GM23338 (cell line): ENCODE results near the gene IKBKG. TPM values are rescaled to one million over a fixed set of nuclear protein-coding genes. Genes with fewer than 3 reads are reported as not detected.

Source experiments
- ATAC-seq: fragments of 200-7000 bp; cut with Tn5 transposase; 3 replicates; pipeline ENCODE4 v1.9.1; 2020
- DNase-seq: peaks from one replicate; pipeline ENCODE4 v3.0.0-alpha.2; 2015; ENCODE audit warnings: low spot score
- H2AFZ ChIP-seq: fragments of 200-600 bp; sonication (generic); 2 replicates; pipeline ENCODE4 v1.8.0; 2016; ENCODE audit warnings: antibody characterized with exemption, mild to moderate bottlenecking, moderate library complexity
- H3F3A ChIP-seq: fragments of 200-600 bp; sonication (generic); replicated peaks from 2 replicates; pipeline ENCODE4 v1.8.0; 2017; ENCODE audit warnings: antibody characterized with exemption, mixed run types, low read depth
- H3K27ac ChIP-seq: fragments of 200-600 bp; sonication (generic); 2 replicates; pipeline ENCODE4 v1.6.1; 2016; ENCODE audit warnings: low read depth
- H3K27me3 ChIP-seq: fragments of 200-600 bp; sonication (generic); 2 replicates; pipeline ENCODE4 v1.8.0; 2016; ENCODE audit warnings: mild to moderate bottlenecking, mixed run types, moderate library complexity; ENCODE audit not compliant: insufficient read depth
- H3K36me3 ChIP-seq: fragments of 200-600 bp; sonication (generic); 2 replicates; pipeline ENCODE4 v1.8.0; 2016; ENCODE audit warnings: mild to moderate bottlenecking; ENCODE audit not compliant: insufficient read depth
- H3K4me1 ChIP-seq: fragments of 200-600 bp; sonication (generic); 2 replicates; pipeline ENCODE4 v1.8.0; 2016; ENCODE audit warnings: mild to moderate bottlenecking, moderate library complexity; ENCODE audit not compliant: insufficient read depth
- H3K4me2 ChIP-seq: fragments of 200-600 bp; sonication (generic); 2 replicates; pipeline ENCODE4 v1.7.1; 2017; ENCODE audit warnings: mixed run types
- H3K4me3 ChIP-seq: fragments of 200-600 bp; sonication (generic); 2 replicates; pipeline ENCODE4 v1.6.1; 2016; ENCODE audit warnings: mixed run types
- H3K79me2 ChIP-seq: fragments of 200-600 bp; sonication (generic); replicated peaks from 2 replicates; pipeline ENCODE4 v1.8.0; 2017; ENCODE audit warnings: mild to moderate bottlenecking; ENCODE audit not compliant: insufficient read depth
- H3K9me2 ChIP-seq: fragments of 200-600 bp; sonication (generic); 2 replicates; pipeline ENCODE4 v1.8.0; 2017; ENCODE audit not compliant: insufficient read depth
- H4K20me1 ChIP-seq: fragments of 200-600 bp; sonication (generic); replicated peaks from 2 replicates; pipeline ENCODE4 v1.8.0; 2017; ENCODE audit warnings: mild to moderate bottlenecking; ENCODE audit not compliant: insufficient read depth
- H3K27ac Mint-ChIP-seq: 2 replicates; pipeline ENCODE4 v1.8.0; 2020; ENCODE audit warnings: inconsistent platforms, mild to moderate bottlenecking, moderate library complexity, mixed read lengths
- H3K27me3 Mint-ChIP-seq: 3 replicates; pipeline ENCODE4 v1.8.0; 2022; ENCODE audit warnings: low read depth, mild to moderate bottlenecking, moderate library complexity, mixed read lengths, inconsistent platforms; ENCODE audit not compliant: insufficient read depth, poor library complexity
- H3K36me3 Mint-ChIP-seq: 3 replicates; pipeline ENCODE4 v1.8.0; 2021; ENCODE audit warnings: low read depth, mild to moderate bottlenecking, inconsistent platforms, moderate library complexity, mixed read lengths
- H3K4me1 Mint-ChIP-seq: 3 replicates; pipeline ENCODE4 v1.8.0; 2020; ENCODE audit warnings: mild to moderate bottlenecking, inconsistent platforms, mixed read lengths
- H3K4me3 Mint-ChIP-seq: 3 replicates; pipeline ENCODE4 v1.8.0; 2021; ENCODE audit warnings: moderate library complexity, mild to moderate bottlenecking, inconsistent platforms, mixed read lengths
- H3K9me3 Mint-ChIP-seq: 3 replicates; pipeline ENCODE4 v1.8.0; 2020; ENCODE audit warnings: moderate library complexity, mild to moderate bottlenecking, inconsistent platforms, mixed read lengths
- CREB1 ChIP-seq: fragments of 250-450 bp; sonication (Bioruptor Pico); IDR thresholded peaks from 2 replicates; pipeline ENCODE4 v1.5.0; 2020; ENCODE audit warnings: low read depth, mild to moderate bottlenecking, moderate library complexity
- EZH2 ChIP-seq: fragments of 200-600 bp; sonication (generic); IDR thresholded peaks from one replicate; pipeline ENCODE4 v1.8.0; 2017; ENCODE audit warnings: antibody characterized with exemption, mild to moderate bottlenecking, low read depth; ENCODE audit not compliant: unreplicated experiment
- EZH2phosphoT487 ChIP-seq: fragments of 200-600 bp; sonication (generic); IDR thresholded peaks from one replicate; pipeline ENCODE4 v1.8.1; 2018; ENCODE audit warnings: antibody characterized with exemption; ENCODE audit not compliant: unreplicated experiment
- JUNB ChIP-seq: IDR thresholded peaks from one replicate; pipeline ENCODE4 v1.6.1; 2016; ENCODE audit warnings: antibody characterized with exemption; ENCODE audit not compliant: unreplicated experiment
- NANOG ChIP-seq: IDR thresholded peaks from 2 replicates; pipeline ENCODE4 v1.6.1; 2016; ENCODE audit warnings: antibody characterized with exemption, borderline replicate concordance
- POLR2AphosphoS5 ChIP-seq: IDR thresholded peaks from 2 replicates; pipeline ENCODE4 v1.6.1; 2016; ENCODE audit warnings: antibody characterized with exemption, low read depth
- REST ChIP-seq: IDR thresholded peaks from one replicate; pipeline ENCODE4 v1.6.1; 2018; ENCODE audit warnings: antibody characterized with exemption; ENCODE audit not compliant: unreplicated experiment
- STAT1 ChIP-seq: IDR thresholded peaks from one replicate; pipeline ENCODE4 v1.6.1; 2016; ENCODE audit warnings: antibody characterized with exemption; ENCODE audit not compliant: unreplicated experiment
- ZNF114 ChIP-seq: fragments of 250-450 bp; sonication (Bioruptor Pico); IDR thresholded peaks from 2 replicates; pipeline ENCODE4 v1.5.0; 2020; ENCODE audit warnings: mild to moderate bottlenecking, moderate library complexity
- ZNF331 ChIP-seq: fragments of 250-450 bp; sonication (Bioruptor Pico); IDR thresholded peaks from 2 replicates; pipeline ENCODE4 v1.5.0; 2020; ENCODE audit warnings: low read depth, mild to moderate bottlenecking, moderate library complexity
- polyA plus RNA-seq: library from polyadenylated mRNA; unstranded; fragments of >200 nt; fragmentation: Nextera tagmentation; extraction: Ambion mirVana; gene quantifications from 2 replicates; pipeline ENCODE4 v1.2.1, GENCODE V29; 2016
- total RNA-seq: library from RNA; depleted of rRNA; stranded (reverse); fragments of >200 nt; shearing (Covaris generic); gene quantifications from 2 replicates; pipeline ENCODE4 v1.2.3, GENCODE V29; 2014
- TF ChIP-seq, protein P1 (sequence below): fragments of 250-450 bp; sonication (Bioruptor Pico); IDR thresholded peaks from 2 replicates; pipeline ENCODE4 v1.5.0; 2020; ENCODE audit warnings: mild to moderate bottlenecking, moderate library complexity
- TF ChIP-seq, protein P2 (sequence below), 2 experiments: fragments of 200-600 bp in 1 of 2; sonication (generic) in 1 of 2; conservative IDR thresholded peaks; 2 replicates each; pipeline versions ENCODE4 v1.5.1 to v1.6.1; 2016 to 2017; ENCODE audit warnings: antibody characterized with exemption in 2 of 2, low read depth in 2 of 2, mild to moderate bottlenecking in 2 of 2, moderate library complexity in 1 of 2
- TF ChIP-seq, protein P3 (sequence below): IDR thresholded peaks from 2 replicates; pipeline ENCODE4 v1.6.1; 2016; ENCODE audit warnings: antibody characterized with exemption

IKBKG gene
- total and polyA plus RNA-seq, 2 experiments from 2014 or later: 11.5 to 14.9 TPM

GRCh38 chrX:154603438-154604430, 56.3 kb downstream of the IKBKG start:
- Mint-ChIP-seq H3K36me3 (no peaks in the 10 kb centered on the region), H3K4me3 (no peak overlapping the region), H3K27me3 (peaks cover 4% of the 10 kb centered on the region), H3K4me1 (peaks cover 19% of the 10 kb centered on the region; the same call in 2 of the 3 replicates), H3K27ac (no peak overlapping the region), H3K9me3 (no peaks in the 10 kb centered on the region)
- H3K36me3 ChIP-seq: no peaks in the 10 kb centered on the region
- no peaks in the 10 kb centered on the region for H3F3A ChIP-seq
- TF ChIP-seq, protein P1, sequence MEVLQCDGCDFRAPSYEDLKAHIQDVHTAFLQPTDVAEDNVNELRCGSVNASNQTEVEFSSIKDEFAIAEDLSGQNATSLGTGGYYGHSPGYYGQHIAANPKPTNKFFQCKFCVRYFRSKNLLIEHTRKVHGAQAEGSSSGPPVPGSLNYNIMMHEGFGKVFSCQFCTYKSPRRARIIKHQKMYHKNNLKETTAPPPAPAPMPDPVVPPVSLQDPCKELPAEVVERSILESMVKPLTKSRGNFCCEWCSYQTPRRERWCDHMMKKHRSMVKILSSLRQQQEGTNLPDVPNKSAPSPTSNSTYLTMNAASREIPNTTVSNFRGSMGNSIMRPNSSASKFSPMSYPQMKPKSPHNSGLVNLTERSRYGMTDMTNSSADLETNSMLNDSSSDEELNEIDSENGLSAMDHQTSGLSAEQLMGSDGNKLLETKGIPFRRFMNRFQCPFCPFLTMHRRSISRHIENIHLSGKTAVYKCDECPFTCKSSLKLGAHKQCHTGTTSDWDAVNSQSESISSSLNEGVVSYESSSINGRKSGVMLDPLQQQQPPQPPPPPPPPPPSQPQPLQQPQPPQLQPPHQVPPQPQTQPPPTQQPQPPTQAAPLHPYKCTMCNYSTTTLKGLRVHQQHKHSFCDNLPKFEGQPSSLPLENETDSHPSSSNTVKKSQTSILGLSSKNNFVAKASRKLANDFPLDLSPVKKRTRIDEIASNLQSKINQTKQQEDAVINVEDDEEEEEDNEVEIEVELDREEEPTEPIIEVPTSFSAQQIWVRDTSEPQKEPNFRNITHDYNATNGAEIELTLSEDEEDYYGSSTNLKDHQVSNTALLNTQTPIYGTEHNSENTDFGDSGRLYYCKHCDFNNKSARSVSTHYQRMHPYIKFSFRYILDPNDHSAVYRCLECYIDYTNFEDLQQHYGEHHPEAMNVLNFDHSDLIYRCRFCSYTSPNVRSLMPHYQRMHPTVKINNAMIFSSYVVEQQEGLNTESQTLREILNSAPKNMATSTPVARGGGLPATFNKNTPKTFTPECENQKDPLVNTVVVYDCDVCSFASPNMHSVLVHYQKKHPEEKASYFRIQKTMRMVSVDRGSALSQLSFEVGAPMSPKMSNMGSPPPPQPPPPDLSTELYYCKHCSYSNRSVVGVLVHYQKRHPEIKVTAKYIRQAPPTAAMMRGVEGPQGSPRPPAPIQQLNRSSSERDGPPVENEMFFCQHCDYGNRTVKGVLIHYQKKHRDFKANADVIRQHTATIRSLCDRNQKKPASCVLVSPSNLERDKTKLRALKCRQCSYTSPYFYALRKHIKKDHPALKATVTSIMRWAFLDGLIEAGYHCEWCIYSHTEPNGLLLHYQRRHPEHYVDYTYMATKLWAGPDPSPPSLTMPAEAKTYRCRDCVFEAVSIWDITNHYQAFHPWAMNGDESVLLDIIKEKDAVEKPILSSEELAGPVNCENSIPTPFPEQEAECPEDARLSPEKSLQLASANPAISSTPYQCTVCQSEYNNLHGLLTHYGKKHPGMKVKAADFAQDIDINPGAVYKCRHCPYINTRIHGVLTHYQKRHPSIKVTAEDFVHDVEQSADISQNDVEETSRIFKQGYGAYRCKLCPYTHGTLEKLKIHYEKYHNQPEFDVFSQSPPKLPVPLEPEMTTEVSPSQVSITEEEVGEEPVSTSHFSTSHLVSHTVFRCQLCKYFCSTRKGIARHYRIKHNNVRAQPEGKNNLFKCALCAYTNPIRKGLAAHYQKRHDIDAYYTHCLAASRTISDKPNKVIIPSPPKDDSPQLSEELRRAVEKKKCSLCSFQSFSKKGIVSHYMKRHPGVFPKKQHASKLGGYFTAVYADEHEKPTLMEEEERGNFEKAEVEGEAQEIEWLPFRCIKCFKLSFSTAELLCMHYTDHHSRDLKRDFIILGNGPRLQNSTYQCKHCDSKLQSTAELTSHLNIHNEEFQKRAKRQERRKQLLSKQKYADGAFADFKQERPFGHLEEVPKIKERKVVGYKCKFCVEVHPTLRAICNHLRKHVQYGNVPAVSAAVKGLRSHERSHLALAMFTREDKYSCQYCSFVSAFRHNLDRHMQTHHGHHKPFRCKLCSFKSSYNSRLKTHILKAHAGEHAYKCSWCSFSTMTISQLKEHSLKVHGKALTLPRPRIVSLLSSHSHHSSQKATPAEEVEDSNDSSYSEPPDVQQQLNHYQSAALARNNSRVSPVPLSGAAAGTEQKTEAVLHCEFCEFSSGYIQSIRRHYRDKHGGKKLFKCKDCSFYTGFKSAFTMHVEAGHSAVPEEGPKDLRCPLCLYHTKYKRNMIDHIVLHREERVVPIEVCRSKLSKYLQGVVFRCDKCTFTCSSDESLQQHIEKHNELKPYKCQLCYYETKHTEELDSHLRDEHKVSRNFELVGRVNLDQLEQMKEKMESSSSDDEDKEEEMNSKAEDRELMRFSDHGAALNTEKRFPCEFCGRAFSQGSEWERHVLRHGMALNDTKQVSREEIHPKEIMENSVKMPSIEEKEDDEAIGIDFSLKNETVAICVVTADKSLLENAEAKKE: no peak
- TF ChIP-seq STAT1 (no peak), NANOG (no peak), JUNB (no peak), ZNF331 (CRISPR knock-in tag) (no peak), EZH2phosphoT487 (no peak), POLR2AphosphoS5 (no peak), EZH2 (no peak), CREB1 (CRISPR knock-in tag) (no peak), ZNF114 (CRISPR knock-in tag) (no peak), REST (no peak)
- TF ChIP-seq, protein P2, sequence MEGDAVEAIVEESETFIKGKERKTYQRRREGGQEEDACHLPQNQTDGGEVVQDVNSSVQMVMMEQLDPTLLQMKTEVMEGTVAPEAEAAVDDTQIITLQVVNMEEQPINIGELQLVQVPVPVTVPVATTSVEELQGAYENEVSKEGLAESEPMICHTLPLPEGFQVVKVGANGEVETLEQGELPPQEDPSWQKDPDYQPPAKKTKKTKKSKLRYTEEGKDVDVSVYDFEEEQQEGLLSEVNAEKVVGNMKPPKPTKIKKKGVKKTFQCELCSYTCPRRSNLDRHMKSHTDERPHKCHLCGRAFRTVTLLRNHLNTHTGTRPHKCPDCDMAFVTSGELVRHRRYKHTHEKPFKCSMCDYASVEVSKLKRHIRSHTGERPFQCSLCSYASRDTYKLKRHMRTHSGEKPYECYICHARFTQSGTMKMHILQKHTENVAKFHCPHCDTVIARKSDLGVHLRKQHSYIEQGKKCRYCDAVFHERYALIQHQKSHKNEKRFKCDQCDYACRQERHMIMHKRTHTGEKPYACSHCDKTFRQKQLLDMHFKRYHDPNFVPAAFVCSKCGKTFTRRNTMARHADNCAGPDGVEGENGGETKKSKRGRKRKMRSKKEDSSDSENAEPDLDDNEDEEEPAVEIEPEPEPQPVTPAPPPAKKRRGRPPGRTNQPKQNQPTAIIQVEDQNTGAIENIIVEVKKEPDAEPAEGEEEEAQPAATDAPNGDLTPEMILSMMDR (conservative IDR thresholded peaks at IDR 0.05; ENCODE audit: low read depth in 2 of 2): no peak
- TF ChIP-seq, protein P3, sequence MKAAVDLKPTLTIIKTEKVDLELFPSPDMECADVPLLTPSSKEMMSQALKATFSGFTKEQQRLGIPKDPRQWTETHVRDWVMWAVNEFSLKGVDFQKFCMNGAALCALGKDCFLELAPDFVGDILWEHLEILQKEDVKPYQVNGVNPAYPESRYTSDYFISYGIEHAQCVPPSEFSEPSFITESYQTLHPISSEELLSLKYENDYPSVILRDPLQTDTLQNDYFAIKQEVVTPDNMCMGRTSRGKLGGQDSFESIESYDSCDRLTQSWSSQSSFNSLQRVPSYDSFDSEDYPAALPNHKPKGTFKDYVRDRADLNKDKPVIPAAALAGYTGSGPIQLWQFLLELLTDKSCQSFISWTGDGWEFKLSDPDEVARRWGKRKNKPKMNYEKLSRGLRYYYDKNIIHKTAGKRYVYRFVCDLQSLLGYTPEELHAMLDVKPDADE: no peak
- no peaks in the 10 kb centered on the region for H3K9me2 ChIP-seq
- no peaks in the 10 kb centered on the region for H3K27me3 ChIP-seq
- ATAC-seq (no peak), DNase-seq (no peak)
- H3K4me1 ChIP-seq: no peaks in the 10 kb centered on the region
- H3K79me2 ChIP-seq: no peaks in the 10 kb centered on the region
- no peak overlapping the region for H3K4me3 ChIP-seq
- no peaks in the 10 kb centered on the region for H4K20me1 ChIP-seq
- no peak overlapping the region for H3K27ac ChIP-seq
- H3K4me2 ChIP-seq: no peak overlapping the region
- H2AFZ ChIP-seq: no peak overlapping the region
